Common myeloid progenitor, CD34-positive (primary cell): ENCODE results near the gene MUS81.
A peak's percentile ranks its signal among the peaks of the same experiment; 100 is the strongest.

Experiments
- CTCF ChIA-PET: fragments of 350-600 bp; sonication (Branson Sonifier 250); formaldehyde crosslinking; loops from one replicate; lab custom pipeline; 2021; ENCODE audit warnings: antibody characterized with exemption; lab: Charles Lee
- POLR2A ChIA-PET: fragments of 350-600 bp; sonication (Branson Sonifier 250); formaldehyde crosslinking; loops from one replicate; lab custom pipeline; 2021; ENCODE audit warnings: antibody characterized with exemption; lab: Charles Lee
- DNase-seq, 3 donors: peaks; one replicate each; pipeline versions ENCODE4 v3.0.0 to v3.0.0-alpha.2; 2013
- H3K27ac ChIP-seq, 2 experiments: 1 replicate in 1 of 2; 2 replicates in 1 of 2; pipeline ENCODE4 v1.7.0; 2013; ENCODE audit warnings: inconsistent platforms in 2 of 2, low read length in 2 of 2, mild to moderate bottlenecking in 2 of 2, low read depth in 1 of 2, moderate library complexity in 1 of 2; ENCODE audit not compliant: severe bottlenecking in 2 of 2, insufficient read depth in 1 of 2, poor library complexity in 1 of 2
- H3K27me3 ChIP-seq, 5 experiments: replicated peaks in 2 of 5; 1 replicate in 3 of 5; 2 replicates in 2 of 5; pipeline versions ENCODE4 v1.6.1 to v1.7.0; 2013; ENCODE audit warnings: low read length in 4 of 5, mild to moderate bottlenecking in 2 of 5, moderate library complexity in 2 of 5, inconsistent platforms in 1 of 5; ENCODE audit not compliant: insufficient read depth in 5 of 5, control insufficient read depth in 4 of 5
- H3K36me3 ChIP-seq, 4 experiments: 1 replicate in 2 of 4; 2 replicates in 2 of 4; pipeline versions ENCODE4 v1.6.1 to v1.7.0; 2013; ENCODE audit warnings: low read length in 3 of 4, control low read depth in 1 of 4, mild to moderate bottlenecking in 1 of 4; ENCODE audit not compliant: control insufficient read depth in 4 of 4, insufficient read depth in 4 of 4
- H3K4me1 ChIP-seq, 4 experiments: 1 replicate in 3 of 4; 2 replicates in 1 of 4; pipeline versions ENCODE4 v1.6.1 to v1.7.1; 2013; ENCODE audit warnings: low read length in 3 of 4, mild to moderate bottlenecking in 3 of 4, control low read depth in 1 of 4, inconsistent platforms in 1 of 4, moderate library complexity in 1 of 4; ENCODE audit not compliant: control insufficient read depth in 4 of 4, insufficient read depth in 4 of 4; ENCODE audit errors: control extremely low read depth in 1 of 4
- H3K4me3 ChIP-seq, 7 experiments: 1 replicate in 4 of 7; 2 replicates in 3 of 7; pipeline versions ENCODE4 v1.5.1 to v1.7.0; 2013; ENCODE audit warnings: mild to moderate bottlenecking in 7 of 7, low read length in 6 of 7, moderate library complexity in 6 of 7, inconsistent platforms in 2 of 7, low read depth in 2 of 7, control low read depth in 1 of 7; ENCODE audit not compliant: insufficient read depth in 4 of 7, control insufficient read depth in 1 of 7; ENCODE audit errors: extremely low read depth in 1 of 7
- H3K9me3 ChIP-seq, 5 experiments: 1 replicate in 4 of 5; 2 replicates in 1 of 5; pipeline versions ENCODE4 v1.6.1 to v1.7.1; 2013; ENCODE audit warnings: low read length in 4 of 5, mild to moderate bottlenecking in 2 of 5, inconsistent platforms in 1 of 5, low read depth in 1 of 5, moderate library complexity in 1 of 5; ENCODE audit not compliant: control insufficient read depth in 4 of 5, insufficient read depth in 2 of 5; ENCODE audit errors: control extremely low read depth in 1 of 5
- WGBS: methylation state at CpG from one replicate; pipeline ENCODE4 v1.1.5; 2013; ENCODE audit not compliant: insufficient coverage; 5-methylcytosine and 5-hydroxymethylcytosine counted together

Gene MUS81

GRCh38 chr11:65851811-65852507 is 8.3 kb upstream of the MUS81 start:
- Histone ChIP-seq H3K4me1 (peaks cover 3 to 17% (median 15%) of the 10 kb centered on the region in 4 experiments), H3K27ac (no peak overlapping the region), H3K36me3 (peaks cover 12 to 61% (median 46%) of the 10 kb centered on the region in 4 experiments), H3K27me3 (no peaks in the 10 kb centered on the region), H3K9me3 (peaks cover 0 to 7% (median 0%) of the 10 kb centered on the region in 5 experiments), H3K4me3 (no peak overlapping the region)
- POLR2A ChIA-PET = interaction anchor here (0.6 to 2.1 kb wide), 4 partner anchors 19 to 213 kb away, joined by 3 to 6 read pairs (median 4); partner anchors contain the start of gene SNX32
- 96% methylated on average over 10 of the region's 10 CpGs for WGBS
- CTCF ChIA-PET = interaction anchor here (0.9 to 4.9 kb wide), 16 partner anchors 8 to 170 kb away, joined by 3 to 20 read pairs (median 4); partner anchors contain the start of genes FIBP, MUS81 and SNX32
- DNase-seq = no peak

GRCh38 chr11:65852508-65853245 is 7.6 kb upstream of the MUS81 start:
- ChIA-PET POLR2A (interaction anchor here (1.2 to 2.1 kb wide), 2 partner anchors 19 kb away, joined by 4 to 6 read pairs; partner anchors contain the start of gene SNX32), CTCF (interaction anchor here (0.9 to 4.9 kb wide), 12 partner anchors 9 to 170 kb away, joined by 3 to 20 read pairs (median 4); partner anchors contain the start of genes CTSW, FIBP and SNX32)
- no peaks in the 10 kb centered on the region for H3K27me3 ChIP-seq
- 94% methylated on average over 26 of the region's 33 CpGs for WGBS
- peaks cover 12 to 61% (median 46%) of the 10 kb centered on the region in 4 experiments for H3K36me3 ChIP-seq
- no peak for DNase-seq
- H3K4me3 ChIP-seq = no peak overlapping the region
- no peak overlapping the region for H3K27ac ChIP-seq
- H3K9me3 ChIP-seq = peaks cover 0 to 7% (median 0%) of the 10 kb centered on the region in 5 experiments
- H3K4me1 ChIP-seq = peaks cover 3 to 19% (median 15%) of the 10 kb centered on the region in 4 experiments

DNA sequence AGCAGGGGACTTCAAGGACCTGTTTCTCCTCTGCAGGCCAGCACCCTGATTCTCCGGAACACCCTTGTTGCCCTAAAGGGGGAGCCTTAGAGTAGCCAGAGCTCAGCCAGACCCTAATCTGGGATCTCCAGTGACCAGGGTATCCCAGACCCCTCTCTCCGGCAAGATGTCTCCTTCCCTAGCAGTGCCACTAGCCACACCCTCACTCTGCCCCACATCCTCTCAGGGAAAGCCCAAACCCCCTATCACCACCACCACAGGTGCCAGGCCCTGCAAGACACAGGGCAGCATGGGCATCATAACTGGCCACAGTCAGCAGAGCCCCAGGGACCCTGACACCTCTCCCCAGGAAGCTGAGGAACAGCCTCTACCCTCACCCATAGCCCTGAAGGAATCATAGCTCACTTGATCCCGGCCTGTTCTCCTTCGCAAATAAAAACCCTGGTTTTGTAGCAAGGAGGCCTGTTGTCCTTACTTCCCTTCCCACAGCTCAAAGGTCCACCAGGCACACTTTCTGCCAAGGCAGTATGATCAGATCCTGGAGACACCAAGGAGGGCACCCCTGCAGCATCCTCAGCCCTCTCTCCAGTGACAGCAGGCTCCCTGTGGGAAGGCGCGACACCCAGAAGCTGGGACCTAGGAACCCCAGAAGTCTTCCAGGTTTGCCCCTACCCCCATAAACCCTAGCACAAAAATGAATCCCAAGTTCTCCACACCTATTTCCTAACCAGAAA is 6.8 kb upstream of the MUS81 start:
- POLR2A ChIA-PET = no interaction called here

GRCh38 chr11:65854161-65854592 is 6.1 kb upstream of the MUS81 start:
- H3K27ac ChIP-seq = no peak overlapping the region

More for the DNA sequence above, 6.8 kb upstream of the MUS81 start:
- Histone ChIP-seq H3K4me1 (peaks cover 4 to 19% (median 17%) of the 10 kb centered on the region in 4 experiments), H3K27me3 (no peaks in the 10 kb centered on the region), H3K4me3 (no peak overlapping the region), H3K36me3 (peaks cover 12 to 61% (median 46%) of the 10 kb centered on the region in 4 experiments), H3K9me3 (peaks cover 0 to 7% (median 0%) of the 10 kb centered on the region in 5 experiments), H3K27ac (no peak overlapping the region)
- 91% methylated on average over 4 of the region's 6 CpGs for WGBS
- no peak for DNase-seq
- CTCF ChIA-PET = interaction anchor here (0.5 to 4.9 kb wide), 8 partner anchors 10 to 177 kb away, joined by 3 to 20 read pairs (median 4); partner anchors contain the start of genes CTSW, FIBP and SNX32

DNA sequence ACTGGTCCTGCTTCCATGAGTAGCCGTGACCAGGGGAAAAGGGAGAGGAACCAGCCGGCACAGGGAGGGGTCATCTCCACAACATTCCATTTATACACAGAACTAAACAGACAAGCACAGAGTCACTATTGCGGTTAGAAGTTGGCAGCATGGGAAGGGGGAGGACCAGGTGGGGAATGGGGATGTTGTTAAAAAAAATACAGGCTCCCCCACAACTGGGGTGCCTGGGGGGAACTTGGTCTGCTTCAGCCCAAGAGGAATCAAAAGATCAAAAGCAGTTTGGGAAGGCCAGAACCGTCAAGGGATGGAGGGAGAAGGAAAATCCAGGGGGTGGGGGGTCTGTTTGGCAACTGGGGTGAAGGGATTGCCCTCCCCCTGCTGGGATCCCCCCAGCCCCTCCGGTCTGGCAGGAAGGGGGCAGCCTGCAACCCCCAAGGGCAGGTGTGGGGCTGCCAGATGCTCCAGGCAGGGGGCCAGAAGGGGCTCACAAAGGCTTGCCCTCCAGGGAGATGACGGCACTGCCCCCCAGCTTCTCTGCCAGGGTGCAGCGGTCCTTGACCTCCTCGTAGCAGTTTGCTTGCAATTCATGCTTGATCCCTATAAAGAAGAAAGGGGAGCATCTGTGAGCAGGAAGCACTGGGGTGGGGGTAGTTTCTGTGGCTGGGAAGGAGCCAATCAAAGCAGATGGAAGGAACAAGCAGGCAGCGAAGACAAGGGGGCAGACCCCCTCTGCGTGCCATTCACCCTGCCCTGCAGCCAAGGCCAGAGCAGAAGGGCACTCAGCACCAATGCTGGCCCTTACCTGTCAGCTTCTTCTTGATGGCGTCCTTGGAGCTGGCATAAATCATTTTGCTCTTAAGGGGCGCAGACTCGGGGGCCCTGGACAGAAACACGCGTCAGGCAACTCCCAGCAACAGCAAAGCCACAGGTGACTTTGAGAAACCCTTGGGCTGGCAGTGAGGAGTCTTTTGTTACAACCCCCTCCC is 5.1 kb upstream of the MUS81 start:
- no peak overlapping the region for H3K27ac ChIP-seq
- H3K27me3 ChIP-seq = no peaks in the 10 kb centered on the region
- peak overlapping the region in 2 of 7 experiments; percentile 89 to 96 for H3K4me3 ChIP-seq
- H3K9me3 ChIP-seq = peaks cover 0 to 7% (median 0%) of the 10 kb centered on the region in 5 experiments
- WGBS = 88% methylated on average over 8 of the region's 15 CpGs
- DNase-seq = no peak
- ChIA-PET POLR2A (no interaction called here), CTCF (interaction anchor here (4.9 kb wide), 1 partner anchor 29 kb away, joined by 20 read pairs; no protein-coding TSS in a partner anchor)
- peaks cover 9 to 36% (median 33%) of the 10 kb centered on the region in 4 experiments for H3K4me1 ChIP-seq
- H3K36me3 ChIP-seq = peaks cover 12 to 61% (median 46%) of the 10 kb centered on the region in 4 experiments

More at GRCh38 chr11:65854161-65854592, 6.1 kb upstream of the MUS81 start:
- POLR2A ChIA-PET = no interaction called here
- H3K9me3 ChIP-seq = peaks cover 0 to 7% (median 0%) of the 10 kb centered on the region in 5 experiments
- no peak overlapping the region for H3K4me3 ChIP-seq
- H3K36me3 ChIP-seq = peaks cover 12 to 61% (median 46%) of the 10 kb centered on the region in 4 experiments
- no peak for DNase-seq
- H3K4me1 ChIP-seq = peaks cover 9 to 27% (median 25%) of the 10 kb centered on the region in 4 experiments
- H3K27me3 ChIP-seq = no peaks in the 10 kb centered on the region
- 100% methylated on average over 3 of the region's 4 CpGs for WGBS
- CTCF ChIA-PET = interaction anchor here (4.9 kb wide), 1 partner anchor 30 kb away, joined by 20 read pairs; no protein-coding TSS in a partner anchor
